Measurements from ENCODE around the gene WDR37.

The WDR37 gene

DNA sequence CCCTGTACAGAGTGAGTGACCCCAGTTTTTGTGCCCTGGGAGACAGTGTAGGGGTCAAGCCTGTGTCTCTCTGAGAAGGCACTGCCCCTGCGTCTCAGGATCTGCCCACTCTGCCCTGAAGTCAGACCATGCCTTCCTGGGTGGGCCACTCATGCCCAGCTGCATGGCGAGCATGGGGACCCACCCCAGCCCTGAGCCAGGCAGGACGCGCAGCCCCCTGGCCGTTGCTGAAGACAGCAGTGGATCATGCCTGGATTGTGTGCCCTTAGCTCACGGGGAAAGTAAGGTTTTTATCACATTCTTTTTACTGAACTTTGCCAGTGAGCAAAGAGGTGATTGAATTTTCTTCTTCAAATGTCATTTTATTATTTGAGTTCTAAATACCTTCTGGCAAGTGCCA lies 66.2 kb downstream of the WDR37 start:
- no peak for DNase-seq (ENCODE audit: low read depth in 2 of 2, low spot score in 1 of 2)

GRCh38 chr10:1123198-1123597 lies 67.0 kb downstream of the WDR37 start:
- no peak for DNase-seq (ENCODE audit: low read depth in 2 of 2, low spot score in 1 of 2)

- no peak for DNase-seq (ENCODE audit: low read depth in 2 of 2, low spot score in 1 of 2)
Observed at GRCh38 chr10:1123972-1124371, 67.8 kb downstream of the WDR37 start.

DNA sequence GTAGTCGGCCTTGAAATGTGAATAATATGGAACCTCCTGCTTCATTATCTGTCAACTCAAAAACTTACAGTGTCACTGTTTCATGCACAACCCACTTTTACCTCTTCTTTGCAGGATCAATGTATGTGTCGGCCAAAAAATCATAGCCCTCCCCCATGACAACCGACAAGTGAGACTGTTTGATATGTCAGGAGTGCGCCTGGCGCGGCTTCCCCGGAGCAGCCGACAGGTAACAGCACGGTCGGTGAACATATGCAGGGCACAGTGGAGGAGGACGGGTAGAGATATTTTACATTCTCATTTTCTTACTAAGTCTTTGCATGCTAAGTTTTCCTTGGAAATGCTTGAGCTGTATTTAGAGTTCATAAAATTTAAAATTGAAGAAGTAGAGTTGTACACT lies 68.6 kb downstream of the WDR37 start:
- no peak for DNase-seq (ENCODE audit: low read depth in 2 of 2, low spot score in 1 of 2)

GRCh38 chr10:1126461-1126860 lies 70.3 kb downstream of the WDR37 start:
- DNase-seq (ENCODE audit: low read depth in 2 of 2, low spot score in 1 of 2): no peak

GRCh38 chr10:1127629-1128028 lies 71.4 kb downstream of the WDR37 start:
- DNase-seq (ENCODE audit: low read depth in 2 of 2, low spot score in 1 of 2): no peak

DNA sequence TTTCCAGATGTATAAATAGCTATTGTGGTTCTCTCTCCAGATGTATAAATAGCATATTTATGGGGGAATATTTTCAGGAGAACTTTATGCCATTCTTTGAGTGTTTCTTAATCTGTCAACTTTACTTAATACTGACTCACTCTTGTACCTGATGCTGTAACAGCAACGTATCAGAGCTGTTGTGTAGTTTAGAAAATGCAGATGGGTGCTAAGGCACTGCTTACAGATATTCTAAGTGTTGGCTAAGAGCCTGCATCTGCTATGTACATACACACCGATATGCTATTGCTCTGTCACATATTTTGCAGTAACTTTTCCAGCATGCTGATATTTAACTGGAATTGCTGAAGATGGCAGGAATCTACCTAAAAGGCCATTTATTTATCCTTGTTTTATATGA lies 71.9 kb downstream of the WDR37 start:
- no peak for DNase-seq (ENCODE audit: low read depth in 2 of 2, low spot score in 1 of 2)

- DNase-seq (ENCODE audit: low read depth in 2 of 2, low spot score in 1 of 2): no peak
Observed at GRCh38 chr10:1128649-1129048, 72.5 kb downstream of the WDR37 start.

- DNase-seq (ENCODE audit: low read depth in 2 of 2, low spot score in 1 of 2): no peak
Observed at GRCh38 chr10:1130226-1130625, 74.0 kb downstream of the WDR37 start.

- DNase-seq (ENCODE audit: low read depth in 2 of 2, low spot score in 1 of 2): no peak
Observed at GRCh38 chr10:1130995-1131790, 75.0 kb downstream of the WDR37 start.

DNA sequence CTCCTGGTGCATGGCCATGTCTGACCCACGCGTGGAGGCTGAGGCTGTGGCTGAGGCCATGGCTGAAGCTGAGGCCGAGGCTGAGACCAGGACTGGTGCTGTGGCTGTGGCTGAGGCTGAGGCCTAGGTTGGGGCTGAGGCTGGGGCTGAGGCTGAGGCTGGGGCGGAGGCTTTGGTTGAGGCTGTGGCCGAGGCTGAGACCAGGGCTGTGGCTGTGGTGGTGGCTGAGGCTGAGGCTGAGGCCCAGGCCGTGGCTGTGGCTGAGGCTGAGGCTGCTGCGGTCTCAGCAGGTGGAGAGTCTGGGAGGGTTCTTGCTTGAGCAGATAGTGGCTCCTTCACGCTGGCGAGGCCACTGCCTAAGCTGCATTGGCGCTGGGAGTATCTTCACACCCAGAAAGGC lies 76.4 kb downstream of the WDR37 start:
- no peak for DNase-seq (ENCODE audit: low read depth in 2 of 2, low spot score in 1 of 2)

GRCh38 chr10:1133495-1134045 lies 77.4 kb downstream of the WDR37 start:
- DNase-seq (ENCODE audit: low read depth in 2 of 2, low spot score in 1 of 2): no peak

DNA sequence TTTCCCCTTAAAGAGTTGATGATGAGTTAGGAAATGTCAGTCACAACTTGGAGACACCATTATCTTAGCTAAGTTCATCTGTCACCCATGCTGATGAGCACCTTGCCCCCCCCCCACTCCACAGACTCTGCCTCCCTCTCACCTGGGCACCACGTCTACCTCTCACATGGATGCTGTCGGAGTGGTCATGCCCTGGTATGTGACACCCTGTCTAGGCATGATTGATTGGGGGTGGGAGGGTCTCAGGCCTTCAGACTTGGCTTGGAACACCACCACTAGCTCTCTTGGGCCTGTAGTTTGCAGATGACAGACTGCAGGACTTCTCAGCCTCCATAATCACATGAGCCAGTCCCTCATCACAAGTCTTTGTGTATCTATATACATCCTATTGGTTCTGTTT lies 78.0 kb downstream of the WDR37 start:
- no peak for DNase-seq (ENCODE audit: low read depth in 2 of 2, low spot score in 1 of 2)

GRCh38 chr10:1136268-1136667 lies 80.1 kb downstream of the WDR37 start:
- DNase-seq (ENCODE audit: low read depth in 2 of 2, low spot score in 1 of 2): no peak

GRCh38 chr10:1137499-1138163 lies 81.4 kb downstream of the WDR37 start:
- DNase-seq (ENCODE audit: low read depth in 2 of 2, low spot score in 1 of 2): no peak

DNA sequence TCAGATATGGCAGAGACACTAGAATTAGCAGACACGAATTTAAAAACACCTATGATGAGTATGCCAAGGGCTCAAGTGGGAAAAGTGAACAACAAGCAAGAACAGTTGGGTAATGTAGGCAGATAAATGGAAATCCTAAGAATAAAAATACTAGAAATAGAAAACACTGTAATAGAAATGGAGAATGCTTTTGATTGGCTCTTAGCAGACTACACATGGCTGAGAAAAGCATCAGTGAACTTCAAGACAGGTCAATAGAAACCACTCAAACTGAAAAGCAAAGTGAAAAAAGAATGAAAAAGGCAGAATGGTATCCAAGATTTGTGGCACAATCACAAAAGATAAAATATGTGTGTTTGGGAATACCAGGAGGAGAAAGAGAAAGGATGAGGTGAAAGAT lies 82.3 kb downstream of the WDR37 start:
- no peak for DNase-seq (ENCODE audit: low read depth in 2 of 2, low spot score in 1 of 2)

DNA sequence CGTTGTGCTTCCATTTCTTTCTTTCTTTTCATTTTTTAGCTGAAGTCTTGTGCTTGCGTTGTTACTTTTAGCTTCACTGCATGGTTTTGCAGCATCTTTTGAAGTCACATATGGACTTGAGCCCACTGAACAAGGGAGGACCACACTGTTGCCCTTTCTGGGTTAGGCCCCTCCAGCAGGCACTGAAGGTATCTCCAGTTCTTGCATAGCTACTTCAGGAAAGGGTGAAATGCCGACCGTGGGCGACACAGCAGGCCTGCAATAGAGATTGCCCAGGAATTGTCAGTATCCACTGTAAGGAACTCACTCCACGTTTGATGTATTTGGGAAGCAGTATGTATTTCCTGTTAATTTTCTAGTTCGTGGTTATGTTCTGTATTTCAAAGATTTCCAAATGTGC lies 85.1 kb downstream of the WDR37 start:
- DNase-seq (ENCODE audit: low read depth in 2 of 2, low spot score in 1 of 2): no peak

DNA sequence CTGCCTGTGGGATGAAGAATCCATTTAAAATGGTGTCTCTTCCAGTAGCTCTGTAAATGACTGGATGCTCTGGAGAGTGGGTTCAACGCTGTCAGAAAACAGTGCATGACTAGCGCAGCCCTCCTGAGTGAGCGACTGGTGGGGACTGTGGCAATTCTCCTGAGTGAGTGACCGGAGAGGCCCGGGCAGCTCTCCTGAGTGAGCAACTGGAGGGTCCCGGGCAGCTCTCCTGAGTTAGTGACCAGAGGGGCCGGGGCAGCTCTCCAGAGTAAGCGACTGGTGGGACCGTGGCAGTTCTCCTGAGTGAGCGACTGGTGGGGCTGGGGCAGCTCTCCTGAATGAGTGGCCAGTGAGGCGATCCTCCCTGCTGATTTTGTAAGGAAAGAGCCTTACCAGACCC lies 85.5 kb downstream of the WDR37 start:
- DNase-seq (ENCODE audit: low read depth in 2 of 2, low spot score in 1 of 2): no peak

DNA sequence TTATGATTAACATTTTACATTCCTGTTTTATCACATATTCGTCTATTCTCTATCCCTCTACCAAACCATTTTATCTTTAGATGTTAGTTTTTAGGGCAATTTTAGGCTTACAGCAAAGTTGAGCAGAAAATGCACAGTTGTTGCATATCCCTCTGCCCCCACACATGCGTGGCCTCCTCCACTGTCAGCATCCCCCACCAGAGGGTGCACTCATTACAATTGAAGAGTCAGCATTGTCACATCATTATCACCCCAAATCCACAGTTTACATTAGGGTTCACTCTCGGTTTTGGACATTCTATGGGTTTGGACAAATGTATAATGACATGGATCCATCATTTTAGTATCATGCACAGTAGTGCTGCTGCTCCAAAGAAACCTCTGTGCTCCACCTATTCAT lies 86.4 kb downstream of the WDR37 start:
- no peak for DNase-seq (ENCODE audit: low read depth in 2 of 2, low spot score in 1 of 2)

DNA sequence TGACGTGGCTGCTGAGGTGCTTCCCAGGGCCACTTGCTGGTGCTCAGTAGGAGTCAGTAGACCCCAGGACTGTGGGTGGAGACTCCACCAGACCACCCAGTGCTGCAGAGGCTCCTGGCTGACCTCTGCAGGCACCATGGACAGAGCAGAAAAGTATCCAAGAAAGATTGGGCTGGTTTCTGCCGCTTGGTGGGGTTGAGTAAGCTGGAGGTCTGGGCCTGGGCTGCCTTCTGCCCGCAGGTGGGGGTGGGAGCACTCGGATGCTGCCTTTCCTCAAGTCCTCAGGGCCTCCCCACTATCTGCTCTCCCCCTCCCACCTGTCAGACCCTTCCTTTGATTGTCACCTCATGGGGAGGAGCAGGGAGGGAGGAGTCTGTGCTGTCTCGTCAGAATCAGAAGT lies 91.6 kb downstream of the WDR37 start:
- no peak for DNase-seq (ENCODE audit: low read depth in 2 of 2, low spot score in 1 of 2)

GRCh38 chr10:1148855-1149605 lies 92.8 kb downstream of the WDR37 start:
- DNase-seq (ENCODE audit: low read depth in 2 of 2, low spot score in 1 of 2): no peak
